Sigmoid colon (tissue), 7 donors: Measurements from ENCODE around the gene PCMT1. TPM values are rescaled to one million over a fixed set of nuclear protein-coding genes. Genes with fewer than 3 reads are reported as not detected.

ENCODE experiments used
- DNase-seq: peaks from one replicate; pipeline ENCODE4 v3.0.0-alpha.2; 2019
- H3K27ac ChIP-seq, 4 donors: fragments of 200-600 bp; sonication (generic); one replicate each; pipeline ENCODE4 v1.5.1; 2016 to 2019; ENCODE audit warnings: mild to moderate bottlenecking in 1 of 4
- H3K27me3 ChIP-seq, 3 donors: fragments of 200-600 bp; sonication (generic); one replicate each; pipeline ENCODE4 v1.5.1; 2019; ENCODE audit warnings: mild to moderate bottlenecking in 1 of 3
- H3K36me3 ChIP-seq, 4 donors: fragments of 200-600 bp; sonication (generic); one replicate each; pipeline ENCODE4 v1.5.1; 2016 to 2019
- H3K4me1 ChIP-seq, 4 donors: fragments of 200-600 bp; sonication (generic); one replicate each; pipeline ENCODE4 v1.5.1; 2017 to 2019
- H3K4me3 ChIP-seq, 4 donors: fragments of 200-600 bp; sonication (generic); one replicate each; pipeline ENCODE4 v1.5.1; 2017 to 2019; ENCODE audit warnings: mild to moderate bottlenecking in 2 of 4, moderate library complexity in 1 of 4
- H3K9me3 ChIP-seq, 4 donors: fragments of 200-600 bp in 3 of 4; sonication (generic) in 3 of 4; one replicate each; pipeline versions ENCODE4 v1.5.1 to v1.6.1; 2013 to 2019
- EP300 ChIP-seq, 4 donors: sonication (generic); formaldehyde crosslinking; IDR thresholded peaks; one replicate each; pipeline ENCODE4 v1.6.1; 2017; ENCODE audit warnings: antibody characterized with exemption in 4 of 4
- POLR2A ChIP-seq, 2 donors: fragments of 450-650 bp; IDR thresholded peaks; one replicate each; pipeline ENCODE4 v1.6.1; 2016; ENCODE audit warnings: antibody characterized with exemption in 2 of 2, mild to moderate bottlenecking in 2 of 2, moderate library complexity in 2 of 2
- POLR2AphosphoS5 ChIP-seq, 4 donors: sonication (generic); formaldehyde crosslinking; IDR thresholded peaks; one replicate each; pipeline ENCODE4 v1.6.1; 2017; ENCODE audit warnings: antibody characterized with exemption in 4 of 4
- WGBS, 2 donors: extraction: QIAGEN DNeasy Blood & Tissue Kit; methylation state at CpG; one replicate each; pipeline ENCODE4 v1.1.7; 2013; 5-methylcytosine and 5-hydroxymethylcytosine counted together
- intact Hi-C: fragments of 100-400 bp; cut with DNase I; formaldehyde crosslinking; loops from one replicate; pipeline ENCODE4 v1.15.1; 2023
- polyA plus RNA-seq, 3 donors: library from polyadenylated mRNA; stranded (reverse); fragments of 200-250 nt; gene quantifications; one replicate each; pipeline ENCODE4 v1.2.3, GENCODE V29; 2013
- total RNA-seq, 4 donors: library from RNA; depleted of rRNA; stranded (reverse); fragments of >200 nt; gene quantifications; one replicate each; pipeline ENCODE4 v1.1.0, GENCODE V29; 2016
- TF ChIP-seq, protein P1 (sequence below), 4 experiments: fragments of 450-650 bp in 3 of 4; fragments of 200-600 bp in 1 of 4; IDR thresholded peaks; one replicate each; pipeline ENCODE4 v1.5.1; 2016 to 2019; ENCODE audit warnings: antibody characterized with exemption in 4 of 4, mild to moderate bottlenecking in 3 of 4, moderate library complexity in 2 of 4
- donor health status: healthy with polysubstance abuse.
- donor health status: Bipolar disorder and iron deficiency.
- donor health status: healthy.

PCMT1 gene
- total and polyA plus RNA-seq, 7 donors: 33.0 to 117 (median 74.0) TPM

DNA sequence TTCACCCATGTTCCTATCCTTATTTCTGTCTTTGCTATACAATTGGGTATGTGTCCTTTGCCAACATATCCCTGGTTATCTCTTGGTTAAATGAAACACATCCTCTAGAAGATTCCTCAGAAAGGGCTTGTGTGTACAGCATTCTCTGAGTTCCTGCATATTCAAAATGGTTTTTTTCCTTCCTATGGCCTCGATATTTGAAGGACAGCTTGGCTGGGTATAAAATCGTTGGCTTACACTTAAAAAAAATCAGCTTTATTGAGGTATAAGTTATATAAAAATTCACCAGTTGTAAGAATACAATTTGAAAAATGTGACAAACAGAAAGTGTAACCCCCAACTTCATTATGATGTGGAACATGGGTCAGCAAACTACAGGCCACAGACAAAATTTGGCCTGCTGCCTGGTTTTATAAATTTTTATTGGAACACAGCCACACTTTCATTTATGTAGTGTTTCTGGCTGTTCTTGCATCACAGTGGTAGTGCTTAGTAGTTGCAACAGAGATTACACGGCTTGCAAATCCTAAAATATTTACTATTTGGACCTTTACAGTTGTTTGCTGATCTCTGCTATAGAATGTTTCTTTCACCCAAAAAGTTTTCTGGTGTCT is 16.7 kb downstream of the PCMT1 start:
- no peaks in the 10 kb centered on the region for H3K27me3 ChIP-seq
- DNase-seq: no peak
- H3K4me1 ChIP-seq: no peaks in the 10 kb centered on the region
- no peak overlapping the region for H3K27ac ChIP-seq
- WGBS, 2 donors: 41 to 88% methylated on average over 3 of the region's 3 CpGs
- TF ChIP-seq POLR2AphosphoS5 (IDR thresholded peaks at IDR 0.05) (no peak), EP300 (IDR thresholded peaks at IDR 0.05) (no peak), POLR2A (IDR thresholded peaks at IDR 0.05) (no peak)
- TF ChIP-seq, protein P1, sequence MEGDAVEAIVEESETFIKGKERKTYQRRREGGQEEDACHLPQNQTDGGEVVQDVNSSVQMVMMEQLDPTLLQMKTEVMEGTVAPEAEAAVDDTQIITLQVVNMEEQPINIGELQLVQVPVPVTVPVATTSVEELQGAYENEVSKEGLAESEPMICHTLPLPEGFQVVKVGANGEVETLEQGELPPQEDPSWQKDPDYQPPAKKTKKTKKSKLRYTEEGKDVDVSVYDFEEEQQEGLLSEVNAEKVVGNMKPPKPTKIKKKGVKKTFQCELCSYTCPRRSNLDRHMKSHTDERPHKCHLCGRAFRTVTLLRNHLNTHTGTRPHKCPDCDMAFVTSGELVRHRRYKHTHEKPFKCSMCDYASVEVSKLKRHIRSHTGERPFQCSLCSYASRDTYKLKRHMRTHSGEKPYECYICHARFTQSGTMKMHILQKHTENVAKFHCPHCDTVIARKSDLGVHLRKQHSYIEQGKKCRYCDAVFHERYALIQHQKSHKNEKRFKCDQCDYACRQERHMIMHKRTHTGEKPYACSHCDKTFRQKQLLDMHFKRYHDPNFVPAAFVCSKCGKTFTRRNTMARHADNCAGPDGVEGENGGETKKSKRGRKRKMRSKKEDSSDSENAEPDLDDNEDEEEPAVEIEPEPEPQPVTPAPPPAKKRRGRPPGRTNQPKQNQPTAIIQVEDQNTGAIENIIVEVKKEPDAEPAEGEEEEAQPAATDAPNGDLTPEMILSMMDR (IDR thresholded peaks at IDR 0.05): no peak
- intact Hi-C loops: no loop called here
- H3K9me3 ChIP-seq: no peaks in the 10 kb centered on the region
- no peak overlapping the region for H3K4me3 ChIP-seq
- peaks cover 0 to 17% (median 1%) of the 10 kb centered on the region in 4 donors for H3K36me3 ChIP-seq

DNA sequence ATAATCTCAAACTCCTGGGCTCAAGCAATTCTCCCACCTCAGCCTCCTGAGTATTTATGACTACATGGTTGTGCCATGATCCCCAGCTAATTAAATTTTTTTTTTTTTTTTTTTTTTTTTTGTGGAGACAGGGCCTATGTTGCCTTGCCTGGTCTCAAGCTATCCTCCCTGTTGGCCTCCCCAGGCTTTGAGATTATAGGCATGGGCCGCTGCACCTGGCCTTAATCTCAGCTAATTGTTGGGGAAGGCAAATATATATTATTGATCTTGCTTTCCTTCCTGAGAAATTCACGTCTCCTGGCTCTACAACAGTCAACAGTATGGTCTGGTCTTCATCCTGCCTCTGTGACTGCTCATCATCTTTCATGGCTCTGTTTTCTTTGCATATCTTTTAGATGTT is 20.1 kb downstream of the PCMT1 start:
- Histone ChIP-seq H3K27me3 (no peaks in the 10 kb centered on the region), H3K4me1 (no peaks in the 10 kb centered on the region), H3K27ac (no peak overlapping the region), H3K4me3 (no peak overlapping the region), H3K36me3 (peaks cover 0 to 46% (median 10%) of the 10 kb centered on the region in 4 donors), H3K9me3 (no peaks in the 10 kb centered on the region)
- no peak for DNase-seq
- intact Hi-C loops: no loop called here
- TF ChIP-seq POLR2A (IDR thresholded peaks at IDR 0.05) (no peak), EP300 (IDR thresholded peaks at IDR 0.05) (no peak), POLR2AphosphoS5 (IDR thresholded peaks at IDR 0.05) (no peak)
- TF ChIP-seq, protein P1 (IDR thresholded peaks at IDR 0.05): no peak
- WGBS, 2 donors: 90 to 94% methylated on average over 2 of the region's 2 CpGs

DNA sequence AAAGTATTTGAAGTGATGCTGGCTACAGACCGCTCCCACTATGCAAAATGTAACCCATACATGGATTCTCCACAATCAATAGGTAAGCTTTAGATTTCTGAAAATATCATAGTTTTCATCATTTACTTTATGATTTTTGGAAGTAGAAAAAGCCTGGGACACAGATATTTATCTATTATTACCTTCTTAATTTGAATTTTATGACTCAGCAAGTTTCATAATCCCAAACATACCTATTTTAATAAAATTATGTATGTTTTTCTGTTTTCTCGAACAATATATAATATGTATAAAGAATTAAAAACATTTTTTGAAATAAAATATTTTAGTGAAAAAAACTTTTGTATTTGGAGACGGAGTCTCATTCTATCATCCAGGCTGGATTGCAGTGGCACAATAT is 21.6 kb downstream of the PCMT1 start:
- intact Hi-C loops: no loop called here
- Histone ChIP-seq H3K36me3 (peaks cover 0 to 52% (median 10%) of the 10 kb centered on the region in 4 donors), H3K27ac (no peak overlapping the region)

DNA sequence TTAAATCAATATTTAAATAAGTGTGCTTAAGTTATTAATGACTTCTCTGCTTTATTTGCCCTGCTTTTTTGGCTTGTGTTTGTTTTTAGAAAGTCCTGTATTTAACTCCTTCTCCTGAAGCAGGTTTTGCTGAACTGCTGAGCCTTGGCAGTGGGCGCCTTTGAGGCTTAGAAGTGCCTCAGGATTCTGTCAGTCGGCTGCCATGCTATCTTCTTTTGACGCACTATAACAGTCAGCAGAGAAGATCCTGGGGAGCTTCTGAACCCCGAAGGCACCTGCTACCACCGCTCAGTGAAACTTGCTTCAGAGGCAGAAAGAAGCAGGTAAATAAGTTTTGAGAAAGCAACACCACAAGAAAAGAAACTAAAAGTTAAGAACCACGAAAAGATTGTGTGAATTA is 22.4 kb downstream of the PCMT1 start:
- no peak overlapping the region for H3K4me3 ChIP-seq
- TF ChIP-seq, protein P1 (IDR thresholded peaks at IDR 0.05): no peak
- TF ChIP-seq EP300 (IDR thresholded peaks at IDR 0.05): no peak
- no peaks in the 10 kb centered on the region for H3K4me1 ChIP-seq
- H3K27ac ChIP-seq: no peak overlapping the region
- H3K36me3 ChIP-seq: peaks cover 0 to 51% (median 12%) of the 10 kb centered on the region in 4 donors
- no peaks in the 10 kb centered on the region for H3K9me3 ChIP-seq
- 89 to 95% methylated on average over 6 of the region's 6 CpGs for WGBS, 2 donors
- intact Hi-C loops: no loop called here
- H3K27me3 ChIP-seq: no peaks in the 10 kb centered on the region
- DNase-seq: no peak

More for the DNA sequence above, 21.6 kb downstream of the PCMT1 start:
- Histone ChIP-seq H3K27me3 (no peaks in the 10 kb centered on the region), H3K4me1 (no peaks in the 10 kb centered on the region), H3K4me3 (no peak overlapping the region), H3K9me3 (no peaks in the 10 kb centered on the region)
- no peak for TF ChIP-seq EP300 (IDR thresholded peaks at IDR 0.05)
- TF ChIP-seq POLR2AphosphoS5 (IDR thresholded peaks at IDR 0.05): no peak
- TF ChIP-seq, protein P1 (IDR thresholded peaks at IDR 0.05): no peak
- TF ChIP-seq POLR2A (IDR thresholded peaks at IDR 0.05): no peak
- no peak for DNase-seq
- WGBS, 2 donors: 99% methylated on average over 3 of the region's 3 CpGs

DNA sequence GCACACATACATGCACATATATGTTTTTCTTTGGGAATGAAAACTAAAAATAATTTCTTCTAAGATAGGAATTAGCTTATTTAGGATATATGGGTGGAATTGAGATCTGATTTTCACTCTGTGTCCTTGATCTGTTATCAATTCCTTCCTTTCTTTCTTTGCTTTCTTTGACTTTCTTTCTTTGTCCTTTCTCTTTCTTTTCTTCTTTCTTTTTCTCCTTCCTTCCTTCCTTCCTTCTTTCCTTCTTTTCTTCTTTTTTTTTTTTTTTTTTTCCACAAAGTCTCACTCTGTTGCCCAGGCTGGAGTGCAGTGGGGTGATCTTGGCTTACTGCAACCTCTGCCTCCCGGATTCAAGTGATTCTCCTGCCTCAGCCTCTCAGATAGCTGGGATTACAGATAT is 28.1 kb downstream of the PCMT1 start:
- no peak overlapping the region for H3K27ac ChIP-seq
- H3K27me3 ChIP-seq: no peaks in the 10 kb centered on the region
- TF ChIP-seq POLR2AphosphoS5 (IDR thresholded peaks at IDR 0.05) (no peak), EP300 (IDR thresholded peaks at IDR 0.05) (no peak), POLR2A (IDR thresholded peaks at IDR 0.05) (no peak)
- TF ChIP-seq, protein P1 (IDR thresholded peaks at IDR 0.05): no peak
- H3K4me1 ChIP-seq: no peaks in the 10 kb centered on the region
- H3K4me3 ChIP-seq: no peak overlapping the region
- intact Hi-C loops: no loop called here
- no peaks in the 10 kb centered on the region for H3K9me3 ChIP-seq
- WGBS, 2 donors: 94 to 96% methylated on average over 1 of the region's 1 CpG
- no peak for DNase-seq
- peaks cover 0 to 59% (median 2%) of the 10 kb centered on the region in 4 donors for H3K36me3 ChIP-seq
